HG02840 (cell line): Measurements from ENCODE around the gene FPGS.
A peak's percentile ranks its signal among the peaks of the same experiment; 100 is the strongest.
"Not testable (repeated sequence)": the region's sequence is repeated elsewhere in the genome, so short reads cannot be mapped to it uniquely, and the experiment has no call there.

ENCODE experiments used
- ATAC-seq: cut with Tn5 transposase; IDR thresholded peaks from one replicate; pipeline ENCODE4 v1.9.1; 2021; ENCODE audit warnings: mild to moderate bottlenecking, moderate library complexity, moderate number of reproducible peaks; ENCODE audit not compliant: unreplicated experiment, low FRiP score

The FPGS gene

DNA sequence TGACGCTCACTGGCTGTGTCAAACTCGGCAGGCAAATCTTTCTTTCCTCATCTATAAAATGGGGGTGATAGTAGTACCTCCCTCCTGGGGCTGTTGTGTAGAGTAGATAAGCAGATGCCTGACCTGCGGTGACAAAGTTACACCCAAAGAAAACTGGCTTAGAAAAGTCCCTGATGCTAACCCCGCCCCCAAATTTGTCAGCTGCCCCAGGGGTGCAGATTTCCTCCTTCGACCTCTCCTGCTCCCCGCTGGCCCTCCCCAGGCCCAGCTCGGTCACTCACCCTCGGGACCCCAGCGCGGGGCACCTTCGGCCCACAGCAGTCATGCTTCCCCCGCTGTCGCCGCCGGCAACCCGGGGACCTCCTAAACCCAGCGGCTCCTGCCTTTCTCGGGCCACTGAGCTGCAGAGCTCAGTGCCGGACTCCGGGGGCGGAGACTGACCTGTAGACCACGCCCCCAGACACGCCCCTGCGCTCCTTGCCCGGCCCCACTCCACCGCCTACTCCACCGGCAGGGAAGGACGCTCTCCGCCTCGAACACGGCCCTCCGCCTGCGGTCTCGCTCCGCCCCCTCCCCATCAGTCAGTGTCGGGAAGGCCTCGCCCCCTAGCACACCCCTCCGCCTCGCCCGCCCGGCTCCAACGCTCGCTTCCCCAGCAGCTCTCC, 31.6 kb upstream of the FPGS start:
- peak; percentile 85 for ATAC-seq

- ATAC-seq = no peak
Observed at GRCh38 chr9:127771570-127772189, 31.0 kb upstream of the FPGS start.

- no peak for ATAC-seq
Observed at GRCh38 chr9:127772603-127773002, 30.1 kb upstream of the FPGS start.

DNA sequence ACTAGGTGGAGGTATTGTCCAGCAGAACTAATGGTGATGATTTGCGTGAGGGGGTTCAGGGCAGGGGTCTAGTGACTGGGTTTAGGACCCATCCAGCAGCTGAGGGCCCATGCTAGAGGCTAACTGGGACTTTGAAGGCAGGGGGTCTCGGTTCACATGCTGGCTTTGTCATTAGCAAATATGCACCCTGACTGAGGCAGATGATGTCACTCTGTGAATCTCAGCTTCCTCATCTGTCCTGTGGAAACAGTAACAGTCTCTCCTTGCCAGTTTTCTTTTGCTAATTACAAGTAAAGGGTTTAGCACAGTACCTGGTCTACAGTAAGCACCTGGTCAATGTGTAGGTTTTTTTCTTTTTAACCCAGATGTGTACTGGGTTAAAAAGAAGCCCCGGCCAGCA, 29.4 kb upstream of the FPGS start:
- ATAC-seq = no peak

DNA sequence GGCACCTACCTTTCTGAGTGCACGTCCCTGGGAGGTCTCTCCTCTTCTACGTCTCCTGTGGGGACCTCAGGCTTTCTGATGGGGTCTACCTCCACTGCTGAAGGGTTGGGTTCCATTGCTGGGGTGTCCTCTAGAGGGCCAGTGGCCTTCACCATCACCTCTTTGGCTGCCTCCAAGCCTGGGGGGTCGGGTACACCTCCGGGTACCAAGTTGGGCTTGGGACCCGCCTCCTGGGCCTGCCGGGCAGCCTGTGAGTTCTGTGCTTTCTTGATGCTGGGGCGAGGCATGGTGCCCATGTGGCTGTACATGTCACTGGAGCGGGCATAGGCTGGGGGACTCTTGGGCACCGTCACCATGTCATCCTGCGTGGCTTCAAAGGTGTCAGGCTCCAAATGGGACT, 28.7 kb upstream of the FPGS start:
- no peak for ATAC-seq

DNA sequence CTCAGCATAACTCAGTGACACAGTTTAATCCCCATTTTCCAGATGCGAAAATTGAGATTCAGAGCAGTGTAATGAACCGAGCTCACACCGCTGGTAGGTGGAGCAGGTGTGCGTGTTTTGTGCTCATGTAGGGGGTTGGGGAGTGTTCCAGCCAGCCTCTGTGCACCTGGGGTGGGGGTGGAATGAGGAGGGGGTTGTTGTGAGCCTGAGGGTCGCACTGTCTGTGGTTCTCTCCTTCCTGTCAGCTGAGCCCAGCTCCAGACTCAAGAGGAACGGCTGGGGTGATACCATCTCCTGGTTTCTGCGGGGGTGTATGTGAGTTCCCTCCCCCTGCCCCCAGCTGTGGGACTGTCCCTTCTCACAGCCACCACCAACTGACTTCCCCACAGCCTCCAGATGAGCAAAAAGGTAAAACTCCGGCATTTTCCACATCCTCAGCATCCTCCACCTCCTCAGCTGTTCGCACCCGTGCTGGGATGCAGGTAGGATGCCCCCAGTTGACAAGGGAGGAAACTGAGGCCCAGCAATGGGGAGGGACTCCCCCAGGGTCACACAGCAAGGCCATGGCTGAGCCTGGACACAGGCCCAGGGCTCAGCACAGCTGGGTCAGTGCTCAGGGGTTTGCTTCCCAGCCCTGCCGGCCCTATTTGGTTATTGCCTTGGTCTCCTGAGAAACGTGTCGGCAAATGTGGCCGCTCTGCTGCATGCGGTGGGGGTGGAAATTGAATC, 26.3 kb upstream of the FPGS start:
- no peak for ATAC-seq

GRCh38 chr9:127776924-127777289, 25.8 kb upstream of the FPGS start:
- no peak for ATAC-seq

DNA sequence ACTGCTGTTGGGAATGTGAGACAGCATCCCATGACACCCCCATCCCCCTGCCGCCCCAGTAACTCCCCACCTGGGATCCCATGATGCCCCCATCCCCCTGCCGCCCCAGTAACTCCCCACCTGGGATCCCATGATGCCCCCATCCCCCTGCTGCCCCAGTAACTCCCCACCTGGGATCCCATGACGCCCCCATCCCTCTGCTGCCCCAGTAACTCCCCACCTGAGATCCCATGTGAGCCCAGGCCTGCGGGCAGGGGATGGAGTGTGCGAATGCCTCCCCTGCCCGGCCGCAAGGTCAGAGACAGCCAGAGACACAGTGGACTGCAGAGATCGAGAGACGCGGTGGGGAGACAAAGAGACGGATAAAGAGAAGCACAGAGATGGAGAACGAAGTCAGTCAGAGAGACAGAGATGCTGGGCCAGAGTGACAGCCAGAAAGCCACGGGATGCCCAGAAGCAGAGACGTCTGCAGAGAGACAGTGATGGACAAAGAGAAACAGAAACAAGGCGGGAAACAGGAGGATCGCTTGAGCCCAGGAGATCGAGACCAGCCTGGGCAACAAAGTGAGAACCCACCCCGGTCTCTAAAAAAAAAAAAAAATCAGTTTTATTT, 25.2 kb upstream of the FPGS start:
- ATAC-seq = no peak

GRCh38 chr9:127778280-127779135, 24.2 kb upstream of the FPGS start, which contains the start of gene SH2D3C:
Gene SH2D3C (minus strand): TSS chr9:127778666. CDS start chr9:127778627, 39 bp downstream.
- no peak for ATAC-seq

DNA sequence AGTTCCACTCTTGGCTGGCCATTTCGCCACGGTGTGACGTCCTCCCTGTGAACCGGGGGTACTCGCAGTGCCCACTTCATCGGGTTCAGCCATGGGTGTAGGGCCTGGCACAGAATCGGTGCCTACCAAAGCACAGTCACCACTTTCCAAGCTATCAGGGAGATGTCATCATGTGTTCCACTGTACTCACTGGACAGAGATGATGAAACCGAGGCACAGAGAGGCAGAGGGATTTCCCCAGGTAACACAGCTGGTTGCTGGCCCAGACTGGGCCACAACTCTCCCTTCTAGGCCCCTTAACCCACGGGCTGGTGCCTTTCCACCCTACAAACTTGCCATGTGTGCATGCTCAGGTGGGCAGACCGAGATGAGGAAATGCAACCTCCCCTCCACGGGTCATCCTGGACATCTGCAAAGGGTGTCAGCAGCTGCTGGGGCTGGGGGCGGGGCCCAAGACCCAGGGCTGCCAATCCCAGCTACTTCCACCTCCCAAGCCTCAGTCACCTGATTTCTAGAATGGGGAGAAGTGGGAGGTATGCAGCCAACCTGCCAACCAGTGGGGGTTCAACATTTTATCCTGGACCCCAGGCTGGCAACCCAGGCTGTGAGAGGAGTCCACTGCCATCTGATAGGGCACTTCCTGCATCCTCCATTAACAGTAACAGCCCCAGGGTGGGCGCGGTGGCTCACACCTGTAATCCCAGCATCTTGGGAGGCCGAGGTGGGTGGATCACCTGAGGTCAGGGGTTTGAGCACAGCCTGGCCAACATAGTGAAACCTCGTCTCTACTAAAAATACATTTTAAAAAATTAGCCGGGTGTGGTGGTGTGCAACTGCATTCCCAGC, 23.3 kb upstream of the FPGS start:
- ATAC-seq = no peak

DNA sequence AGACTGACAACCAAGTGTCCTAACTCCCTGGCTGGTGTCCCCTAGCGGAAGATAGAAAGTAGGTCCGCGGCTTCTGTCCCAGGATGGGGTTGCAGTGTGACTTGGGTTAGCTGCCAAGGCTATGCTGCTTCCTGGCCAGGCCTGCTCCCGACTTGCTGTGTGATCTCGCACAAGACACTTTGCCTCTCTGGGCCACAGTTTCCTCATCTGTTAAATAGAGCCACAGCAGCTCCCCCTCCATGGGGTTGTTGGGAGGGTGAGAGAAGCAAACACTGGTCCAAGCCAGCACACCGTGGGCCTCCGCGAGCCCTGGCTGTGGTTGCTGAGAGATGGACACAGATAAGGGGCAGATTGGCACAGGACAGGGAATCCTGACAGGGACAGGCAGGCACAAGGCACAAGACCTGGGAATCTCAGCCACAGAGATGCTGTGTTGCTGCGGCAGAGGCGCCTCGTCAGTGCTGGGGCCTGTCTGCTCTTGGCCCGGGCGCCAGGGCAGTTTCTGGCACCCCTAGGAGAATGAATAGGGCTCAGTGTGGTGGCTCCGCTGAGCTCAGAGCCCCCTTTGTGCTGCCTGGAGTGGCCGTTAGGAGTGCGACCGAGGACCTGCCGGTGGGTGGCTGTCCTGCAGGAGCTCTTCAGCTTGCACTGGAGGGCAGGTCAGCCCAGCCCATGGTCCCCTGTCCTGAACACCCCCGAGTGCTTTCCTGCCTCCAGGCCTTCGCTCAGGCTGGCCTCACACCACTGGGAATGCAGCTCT, 22.4 kb upstream of the FPGS start:
- no peak for ATAC-seq

DNA sequence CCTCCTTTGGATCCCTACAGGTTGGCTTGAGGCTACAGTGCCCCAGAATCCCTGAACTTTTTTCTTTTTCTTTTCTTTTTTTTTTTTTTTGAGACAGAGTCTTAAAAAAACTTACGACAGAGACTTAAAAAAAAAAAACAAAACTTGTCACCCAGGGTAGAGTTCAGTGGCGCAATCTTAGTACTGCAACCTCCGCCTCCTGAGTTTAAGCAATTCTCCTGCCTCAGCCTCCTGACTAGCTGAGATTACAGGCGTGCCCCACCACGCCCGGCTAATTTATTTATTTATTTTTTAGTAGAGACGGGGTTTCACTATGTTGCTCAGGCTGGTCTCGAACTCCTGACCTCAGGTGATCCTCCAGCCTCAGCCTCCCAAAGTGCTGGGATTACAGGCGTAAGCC, 21.8 kb upstream of the FPGS start:
- not testable (repeated sequence) for ATAC-seq

- ATAC-seq = no peak
Observed at GRCh38 chr9:127781806-127782205, 20.9 kb upstream of the FPGS start.

DNA sequence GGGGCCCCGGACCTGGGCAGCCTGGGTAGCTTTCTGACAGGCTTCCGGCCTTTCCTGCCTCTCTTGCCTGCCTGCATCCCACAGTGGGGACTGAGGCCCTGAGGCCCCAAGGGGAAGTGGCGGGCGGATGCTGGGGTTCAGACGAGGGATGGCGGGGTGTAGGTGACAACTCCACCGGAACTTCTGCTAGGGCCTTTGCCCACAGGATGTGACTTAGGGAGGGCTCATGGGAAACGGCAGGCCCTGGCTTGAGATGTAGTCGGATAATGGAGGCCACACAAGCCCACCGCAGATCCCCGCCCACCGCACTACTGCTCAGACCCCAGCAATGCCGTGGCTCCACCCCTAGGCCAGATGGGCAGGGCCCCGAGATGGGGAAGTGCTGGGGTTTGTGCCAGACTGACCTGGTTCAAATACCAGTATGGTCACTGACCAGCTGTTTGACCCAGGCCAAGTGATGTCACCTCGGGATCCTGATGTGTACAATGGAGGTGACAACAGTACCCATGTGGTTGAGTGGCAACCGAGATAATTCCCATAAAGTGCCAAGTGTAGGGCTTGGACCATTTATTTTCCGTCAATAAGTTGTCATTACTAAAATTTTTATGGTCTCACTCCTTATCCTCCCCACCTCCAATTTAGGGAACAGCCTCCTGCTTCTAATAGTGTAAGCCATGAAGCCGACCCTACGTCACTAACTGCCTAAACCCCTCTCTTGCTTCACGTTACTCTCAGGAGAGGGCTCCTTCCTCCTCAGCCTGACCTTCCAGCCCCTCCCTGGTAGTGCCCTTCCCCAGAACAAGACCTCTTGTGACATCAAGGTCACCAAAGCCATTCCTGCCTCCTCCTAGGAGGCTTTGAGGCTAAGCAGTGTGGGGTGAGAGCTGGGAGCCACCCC, 19.3 kb upstream of the FPGS start:
- ATAC-seq = no peak

- ATAC-seq = peak; percentile 50
Observed at GRCh38 chr9:127785023-127785932, 17.4 kb upstream of the FPGS start.

DNA sequence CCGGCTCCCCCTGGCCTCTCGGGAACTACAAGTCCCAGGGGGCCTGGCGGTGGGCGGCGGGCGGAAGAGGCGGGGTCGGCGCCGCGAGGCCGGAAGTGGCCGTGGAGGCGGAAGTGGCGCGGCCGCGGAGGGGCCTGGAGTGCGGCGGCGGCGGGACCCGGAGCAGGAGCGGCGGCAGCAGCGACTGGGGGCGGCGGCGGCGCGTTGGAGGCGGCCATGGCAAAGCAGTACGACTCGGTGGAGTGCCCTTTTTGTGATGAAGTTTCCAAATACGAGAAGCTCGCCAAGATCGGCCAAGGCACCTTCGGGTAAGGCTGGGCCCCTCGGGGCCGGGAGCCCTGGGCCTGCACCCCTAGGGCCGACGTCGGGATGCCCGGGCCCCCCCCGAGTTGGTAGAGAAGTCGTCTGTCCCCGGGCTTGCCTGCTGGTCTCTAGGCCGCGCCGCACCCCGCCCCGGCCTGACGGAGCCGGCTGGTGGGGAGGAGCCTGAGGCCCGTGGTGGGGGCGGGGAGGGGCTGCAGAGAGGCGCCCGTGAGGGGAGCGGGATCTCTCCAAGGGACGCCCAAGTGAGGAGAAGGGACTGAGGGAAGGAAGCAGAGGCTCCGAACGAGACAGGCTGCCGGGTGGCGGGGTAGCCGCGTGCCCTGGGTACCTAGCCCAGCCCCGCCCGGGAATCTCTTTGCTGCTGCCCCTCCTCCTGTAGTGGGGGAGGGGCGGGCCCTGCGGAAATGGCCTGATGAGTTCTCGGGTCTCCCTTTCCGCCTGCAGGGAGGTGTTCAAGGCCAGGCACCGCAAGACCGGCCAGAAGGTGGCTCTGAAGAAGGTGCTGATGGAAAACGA, 16.5 kb upstream of the FPGS start, which contains the start of gene CDK9:
CDK9 (plus strand) TSS at position 102 of the 840 bp plus-strand sequence; CDS start at position 217, 115 bp downstream.
- peak; percentile 66 for ATAC-seq
